Fibroblast of lung (primary cell): ENCODE results near the gene PBX1. TPM values are rescaled to one million over a fixed set of nuclear protein-coding genes. Genes with fewer than 3 reads are reported as not detected.

Experiments
- DNase-seq, 2 donors: peaks; one replicate each; pipeline versions ENCODE4 v3.0.0 to v3.0.0-alpha.2; 2010; ENCODE audit warnings: low read depth in 2 of 2
- H2AFZ ChIP-seq: 2 replicates; pipeline ENCODE4 v1.5.1; 2012; ENCODE audit warnings: low read length, control low read depth, inconsistent platforms
- H3K27ac ChIP-seq: 2 replicates; pipeline ENCODE4 v1.5.1; 2011; ENCODE audit warnings: low read length, control low read depth; ENCODE audit not compliant: insufficient read depth
- H3K27me3 ChIP-seq: 2 replicates; pipeline ENCODE4 v1.5.1; 2011; ENCODE audit warnings: mild to moderate bottlenecking, low read length; ENCODE audit not compliant: control insufficient read depth, insufficient read depth
- H3K36me3 ChIP-seq: 2 replicates; pipeline ENCODE4 v1.5.1; 2011; ENCODE audit warnings: low read length; ENCODE audit not compliant: control insufficient read depth, insufficient read depth
- H3K4me1 ChIP-seq: 2 replicates; pipeline ENCODE4 v1.5.1; 2011; ENCODE audit warnings: low read length; ENCODE audit not compliant: control insufficient read depth, insufficient read depth; ENCODE audit errors: extremely low read depth
- H3K4me2 ChIP-seq: 2 replicates; pipeline ENCODE4 v1.5.1; 2011; ENCODE audit warnings: low read length, control low read depth; ENCODE audit not compliant: insufficient read depth; ENCODE audit errors: extremely low read depth
- H3K4me3 ChIP-seq, 4 experiments: fragments of 200-600 bp in 1 of 4; sonication (generic) in 1 of 4; replicated peaks in 1 of 4; 2 replicates each; pipeline ENCODE4 v1.5.1; 2011 to 2016; ENCODE audit warnings: low read length in 4 of 4, low read depth in 3 of 4, mild to moderate bottlenecking in 3 of 4, control low read depth in 2 of 4, inconsistent platforms in 1 of 4, mixed read lengths in 1 of 4; ENCODE audit not compliant: insufficient read depth in 1 of 4; ENCODE audit errors: control extremely low read depth in 1 of 4
- H3K79me2 ChIP-seq: 2 replicates; pipeline ENCODE4 v1.5.1; 2012; ENCODE audit warnings: mild to moderate bottlenecking, low read length, inconsistent platforms; ENCODE audit not compliant: control insufficient read depth, insufficient read depth
- H3K9ac ChIP-seq: 2 replicates; pipeline ENCODE4 v1.5.1; 2011; ENCODE audit warnings: mild to moderate bottlenecking, low read length, control low read depth; ENCODE audit not compliant: insufficient read depth
- H3K9me3 ChIP-seq: 2 replicates; pipeline ENCODE4 v1.5.1; 2012; ENCODE audit warnings: low read depth, low read length; ENCODE audit not compliant: control insufficient read depth, insufficient read depth
- H4K20me1 ChIP-seq: 2 replicates; pipeline ENCODE4 v1.5.1; 2011; ENCODE audit warnings: low read length; ENCODE audit not compliant: control insufficient read depth, insufficient read depth; ENCODE audit errors: extremely low read depth
- EZH2 ChIP-seq: IDR thresholded peaks from 2 replicates; pipeline ENCODE4 v1.5.1; 2012; ENCODE audit warnings: low read length, control low read depth, mild to moderate bottlenecking; ENCODE audit errors: missing control alignments
- polyA plus RNA-seq, 2 donors: library from polyadenylated mRNA; depleted of rRNA in 1 of 2; stranded (reverse) in 1 of 2; unstranded in 1 of 2; fragments of >200 nt; gene quantifications; 2 replicates each; pipeline ENCODE4 v1.2.1, GENCODE V29; 2011 to 2012; ENCODE audit warnings: missing spikeins in 1 of 2
- total RNA-seq: library from RNA; depleted of rRNA; stranded (reverse); fragments of >200 nt; gene quantifications from 2 replicates; pipeline ENCODE4 v1.2.1, GENCODE V29; 2014
- TF ChIP-seq, protein P1 (sequence below), 2 donors: IDR thresholded peaks in 1 of 2; conservative IDR thresholded peaks in 1 of 2; 1 replicate in 1 of 2; 2 replicates in 1 of 2; pipeline ENCODE4 v1.5.1; 2011 to 2012; ENCODE audit warnings: low read length in 2 of 2, control low read depth in 1 of 2, inconsistent platforms in 1 of 2, low read depth in 1 of 2, mild to moderate bottlenecking in 1 of 2

PBX1 gene
- total and polyA plus RNA-seq, 2 donors (not counting 1 experiment from before 2014, with no cell fraction given), result 43.1 to 46.7 TPM

DNA sequence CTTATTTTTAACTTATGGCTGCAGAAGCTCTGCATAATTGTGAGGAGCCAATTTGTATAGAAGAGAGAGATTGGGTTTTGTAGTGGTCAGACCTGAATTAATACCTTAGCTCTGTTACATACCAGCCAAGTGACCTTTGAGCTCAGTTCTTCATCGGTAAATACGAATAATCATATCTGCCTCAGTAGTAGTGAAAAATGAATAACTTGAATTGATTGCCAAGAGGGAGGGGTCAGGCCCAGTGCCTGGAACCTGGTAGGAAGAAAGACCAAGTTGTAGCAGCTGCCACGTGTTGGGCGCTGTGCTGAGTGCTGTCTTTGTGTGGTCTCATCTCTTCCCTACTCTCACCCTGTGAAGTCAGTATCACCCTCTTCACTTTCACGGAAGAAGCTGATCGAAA lies 247.5 kb downstream of the PBX1 start:
- no peak for TF ChIP-seq EZH2
- TF ChIP-seq, protein P1, sequence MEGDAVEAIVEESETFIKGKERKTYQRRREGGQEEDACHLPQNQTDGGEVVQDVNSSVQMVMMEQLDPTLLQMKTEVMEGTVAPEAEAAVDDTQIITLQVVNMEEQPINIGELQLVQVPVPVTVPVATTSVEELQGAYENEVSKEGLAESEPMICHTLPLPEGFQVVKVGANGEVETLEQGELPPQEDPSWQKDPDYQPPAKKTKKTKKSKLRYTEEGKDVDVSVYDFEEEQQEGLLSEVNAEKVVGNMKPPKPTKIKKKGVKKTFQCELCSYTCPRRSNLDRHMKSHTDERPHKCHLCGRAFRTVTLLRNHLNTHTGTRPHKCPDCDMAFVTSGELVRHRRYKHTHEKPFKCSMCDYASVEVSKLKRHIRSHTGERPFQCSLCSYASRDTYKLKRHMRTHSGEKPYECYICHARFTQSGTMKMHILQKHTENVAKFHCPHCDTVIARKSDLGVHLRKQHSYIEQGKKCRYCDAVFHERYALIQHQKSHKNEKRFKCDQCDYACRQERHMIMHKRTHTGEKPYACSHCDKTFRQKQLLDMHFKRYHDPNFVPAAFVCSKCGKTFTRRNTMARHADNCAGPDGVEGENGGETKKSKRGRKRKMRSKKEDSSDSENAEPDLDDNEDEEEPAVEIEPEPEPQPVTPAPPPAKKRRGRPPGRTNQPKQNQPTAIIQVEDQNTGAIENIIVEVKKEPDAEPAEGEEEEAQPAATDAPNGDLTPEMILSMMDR (conservative IDR thresholded peaks at IDR 0.05 in 1 of 2, IDR thresholded peaks at IDR 0.05 in 1 of 2; ENCODE audit: low read depth in 1 of 2, low read length in 2 of 2), result no peak
- H3K27me3 ChIP-seq, result no peaks in the 10 kb centered on the region

DNA sequence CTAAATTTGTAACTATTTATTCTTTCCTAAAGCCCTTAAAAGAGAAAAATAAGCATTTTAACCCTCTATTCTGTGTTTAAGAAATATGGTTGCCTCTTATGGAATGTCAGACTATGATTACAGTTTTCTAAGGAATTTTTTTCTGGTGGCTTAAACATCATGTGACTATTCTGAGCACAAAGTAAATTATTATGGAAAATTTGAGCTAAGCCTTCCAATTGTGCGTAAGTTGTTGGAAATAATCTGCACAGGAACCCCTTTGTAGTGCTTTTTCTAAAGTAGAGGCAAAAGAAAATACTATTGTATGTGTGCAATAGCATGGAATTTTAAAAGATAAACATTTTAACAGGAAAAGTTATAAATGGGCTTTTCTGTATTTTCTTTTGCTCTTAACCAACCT lies 254.8 kb downstream of the PBX1 start:
- no peaks in the 10 kb centered on the region for H3K27me3 ChIP-seq

More for the DNA sequence above, 247.5 kb downstream of the PBX1 start:
- DNase-seq, result no peak
- H3K79me2 ChIP-seq, result no peaks in the 10 kb centered on the region
- H4K20me1 ChIP-seq, result no peaks in the 10 kb centered on the region
- H2AFZ ChIP-seq, result no peak overlapping the region
- no peak overlapping the region for H3K4me3 ChIP-seq
- H3K4me2 ChIP-seq, result no peak overlapping the region
- no peak overlapping the region for H3K27ac ChIP-seq
- no peak overlapping the region for H3K9ac ChIP-seq
- peaks cover 2% of the 10 kb centered on the region for H3K4me1 ChIP-seq
- no peaks in the 10 kb centered on the region for H3K36me3 ChIP-seq
- no peaks in the 10 kb centered on the region for H3K9me3 ChIP-seq

DNA sequence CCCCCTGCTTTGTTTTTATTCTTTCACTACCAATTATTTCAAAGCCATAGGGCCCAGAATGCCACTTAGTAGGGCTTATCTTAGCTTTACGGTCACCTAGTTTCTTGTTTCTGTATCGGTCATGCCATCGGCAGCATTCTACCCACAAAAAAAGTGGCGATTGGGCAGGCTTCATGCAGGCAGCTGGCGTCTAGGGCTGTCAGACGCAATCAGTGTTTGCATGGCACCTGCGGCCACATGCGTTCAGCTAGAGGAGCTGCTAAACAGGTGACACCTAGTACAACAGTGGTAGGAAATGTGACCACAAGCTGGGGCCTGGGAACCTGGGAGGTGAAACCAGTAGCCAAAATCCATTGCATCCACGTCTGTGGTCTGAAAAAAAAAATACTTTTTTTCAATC lies 262.7 kb downstream of the PBX1 start:
- TF ChIP-seq EZH2, result no peak
- DNase-seq, result no peak
- no peak overlapping the region for H3K27ac ChIP-seq
- no peaks in the 10 kb centered on the region for H3K27me3 ChIP-seq
- H3K4me1 ChIP-seq, result peaks cover 7% of the 10 kb centered on the region
- no peak overlapping the region for H3K4me3 ChIP-seq
- H3K9ac ChIP-seq, result no peak overlapping the region
- H3K79me2 ChIP-seq, result no peaks in the 10 kb centered on the region
- no peaks in the 10 kb centered on the region for H3K9me3 ChIP-seq
- no peak overlapping the region for H3K4me2 ChIP-seq
- no peaks in the 10 kb centered on the region for H4K20me1 ChIP-seq
- no peaks in the 10 kb centered on the region for H3K36me3 ChIP-seq
- H2AFZ ChIP-seq, result no peak overlapping the region

More for the DNA sequence above, 254.8 kb downstream of the PBX1 start:
- no peaks in the 10 kb centered on the region for H3K79me2 ChIP-seq
- H3K4me3 ChIP-seq, result no peak overlapping the region
- no peak overlapping the region for H3K27ac ChIP-seq
- H2AFZ ChIP-seq, result no peak overlapping the region
- H3K9ac ChIP-seq, result no peak overlapping the region
- H3K9me3 ChIP-seq, result no peaks in the 10 kb centered on the region
- no peaks in the 10 kb centered on the region for H3K36me3 ChIP-seq
- DNase-seq, result no peak
- H3K4me1 ChIP-seq, result no peaks in the 10 kb centered on the region
- H4K20me1 ChIP-seq, result no peaks in the 10 kb centered on the region
- TF ChIP-seq, protein P1 (conservative IDR thresholded peaks at IDR 0.05 in 1 of 2, IDR thresholded peaks at IDR 0.05 in 1 of 2; ENCODE audit: low read depth in 1 of 2, low read length in 2 of 2), result no peak
- no peak for TF ChIP-seq EZH2
- no peak overlapping the region for H3K4me2 ChIP-seq
